Body of pancreas (tissue), 4 donors: Measurements from ENCODE around the gene ZNF577. TPM values are rescaled to one million over a fixed set of nuclear protein-coding genes. Genes with fewer than 3 reads are reported as not detected.
"Not testable (repeated sequence)": the region's sequence is repeated elsewhere in the genome, so short reads cannot be mapped to it uniquely, and the experiment has no call there.

Experiments used
- ATAC-seq: fragments of 150-250 bp; one replicate; pipeline ENCODE4 v1.9.1; 2016
- DNase-seq, 4 donors: peaks; one replicate each; pipeline ENCODE4 v3.0.0-alpha.2; 2019
- H3K27ac ChIP-seq, 4 donors: fragments of 200-600 bp; sonication (generic); 1 replicate in 3 of 4; 2 replicates in 1 of 4; pipeline versions ENCODE4 v1.5.1 to v1.6.1; 2016 to 2019; ENCODE audit warnings: mild to moderate bottlenecking in 1 of 4, mixed read lengths in 1 of 4, moderate library complexity in 1 of 4
- H3K27me3 ChIP-seq, 2 donors: fragments of 200-600 bp; sonication (generic); one replicate each; pipeline ENCODE4 v1.6.0; 2016; ENCODE audit warnings: mild to moderate bottlenecking in 1 of 2
- H3K36me3 ChIP-seq, 2 donors: fragments of 200-600 bp; sonication (generic); replicated peaks in 1 of 2; 2 replicates each; pipeline ENCODE4 v1.5.1; 2016; ENCODE audit warnings: low read depth in 2 of 2; ENCODE audit not compliant: insufficient read depth in 1 of 2
- H3K4me1 ChIP-seq: fragments of 200-600 bp; sonication (generic); one replicate; pipeline ENCODE4 v1.6.0; 2016
- H3K4me3 ChIP-seq, 2 donors: fragments of 200-600 bp; sonication (generic); 1 replicate in 1 of 2; 2 replicates in 1 of 2; pipeline ENCODE4 v1.5.1; 2016 to 2019
- H3K9me3 ChIP-seq, 3 donors: fragments of 200-600 bp; sonication (generic); 1 replicate in 2 of 3; 2 replicates in 1 of 3; pipeline ENCODE4 v1.5.1; 2016
- CTCF ChIP-seq, 7 experiments: fragments of 450-650 bp in 4 of 7; fragments of 200-600 bp in 3 of 7; sonication (generic) in 3 of 7; IDR thresholded peaks; one replicate each; pipeline ENCODE4 v1.5.1; 2016 to 2019; ENCODE audit warnings: antibody characterized with exemption in 7 of 7
- POLR2A ChIP-seq, 3 donors: fragments of 450-650 bp; IDR thresholded peaks; one replicate each; pipeline ENCODE4 v1.6.1; 2016; ENCODE audit warnings: antibody characterized with exemption in 3 of 3, mild to moderate bottlenecking in 2 of 3
- WGBS, 2 donors: methylation state at CpG; one replicate each; pipeline ENCODE4 v1.1.5; 2017; 5-methylcytosine and 5-hydroxymethylcytosine counted together
- intact Hi-C: fragments of 100-400 bp; cut with DNase I; formaldehyde crosslinking; loops from one replicate; pipeline ENCODE4 v1.15.1; 2023
- total RNA-seq, 2 donors: library from RNA; depleted of rRNA; stranded (reverse); fragments of >200 nt; gene quantifications; one replicate each; pipeline ENCODE4 v1.1.0, GENCODE V29; 2016

ZNF577 gene
- total RNA-seq, 2 donors from 2014 or later, result 11.2 to 16.5 TPM

DNA sequence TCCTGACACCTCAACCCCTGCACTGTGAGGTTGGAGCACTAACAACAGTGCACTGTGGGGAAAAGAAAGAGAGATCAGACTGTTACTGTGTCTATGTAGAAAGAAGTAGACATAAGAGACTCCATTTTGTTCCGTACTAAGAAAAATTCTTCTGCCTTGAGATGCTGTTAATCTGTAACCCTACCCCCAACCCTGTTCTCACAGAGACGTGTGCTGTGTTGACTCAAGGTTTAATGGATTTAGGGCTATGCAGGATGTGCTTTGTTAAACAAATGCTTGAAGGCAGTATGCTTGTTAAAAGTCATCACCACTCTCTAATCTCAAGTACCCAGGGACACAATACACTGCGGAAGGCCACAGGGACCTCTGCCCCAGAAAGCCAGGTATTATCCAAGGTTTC is 17.9 kb upstream of the ZNF577 start:
- ATAC-seq, intact Hi-C loops, DNase-seq, H3K4me3 ChIP-seq, H3K36me3 ChIP-seq, H3K27me3 ChIP-seq, H3K27ac ChIP-seq, H3K9me3 ChIP-seq: not testable (repeated sequence)
- H3K4me1 ChIP-seq, result peaks cover 11% of the 10 kb centered on the region
- 59 to 71% methylated on average over 3 of the region's 3 CpGs for WGBS, 2 donors

- Histone ChIP-seq H3K36me3 (no peaks in the 10 kb centered on the region), H3K4me1 (peaks cover 11% of the 10 kb centered on the region), H3K27me3 (no peaks in the 10 kb centered on the region), H3K4me3 (no peak overlapping the region), H3K9me3 (peaks cover 0 to 12% (median 0%) of the 10 kb centered on the region in 3 donors), H3K27ac (no peak overlapping the region)
- TF ChIP-seq POLR2A (IDR thresholded peaks at IDR 0.05), result no peak
- no peak for TF ChIP-seq CTCF (IDR thresholded peaks at IDR 0.05)
- no peak for DNase-seq
- intact Hi-C loops, result no loop called here
- no peak for ATAC-seq
- WGBS, 2 donors, result 34 to 41% methylated on average over 3 of the region's 3 CpGs
Measured at GRCh38 chr19:51905206-51905605, 17.5 kb upstream of the ZNF577 start.

GRCh38 chr19:51904331-51905165 is 16.8 kb upstream of the ZNF577 start, which contains the start of gene ZNF649:
ZNF649 (minus strand) TSS chr19:51905017; CDS start chr19:51900107, 4,910 bp downstream.
- peak within 1 kb of the TSS; percentile 70 to 77 for H3K4me3 ChIP-seq
- peaks cover 0 to 18% (median 0%) of the 10 kb centered on the region in 3 donors for H3K9me3 ChIP-seq
- H3K36me3 ChIP-seq, result peaks cover 0 to 5% of the 10 kb centered on the region in 2 donors
- peak within 1 kb of the TSS; percentile 61 to 87 (median 81) for H3K27ac ChIP-seq
- H3K27me3 ChIP-seq, result no peaks in the 10 kb centered on the region
- peak; percentile 85 to 89 (median 87) for DNase-seq
- H3K4me1 ChIP-seq, result peaks cover 11% of the 10 kb centered on the region
- WGBS, 2 donors, result 0% methylated on average over 30 to 43 of the region's 43 CpGs
- ATAC-seq, result peak; percentile 100
- intact Hi-C loops, result no loop called here
- peak in 2 of 3 donors; percentile 66 to 70 for TF ChIP-seq POLR2A (IDR thresholded peaks at IDR 0.05)
- TF ChIP-seq CTCF (IDR thresholded peaks at IDR 0.05), result peak in 2 of 7 experiments; percentile 1 to 12

DNA sequence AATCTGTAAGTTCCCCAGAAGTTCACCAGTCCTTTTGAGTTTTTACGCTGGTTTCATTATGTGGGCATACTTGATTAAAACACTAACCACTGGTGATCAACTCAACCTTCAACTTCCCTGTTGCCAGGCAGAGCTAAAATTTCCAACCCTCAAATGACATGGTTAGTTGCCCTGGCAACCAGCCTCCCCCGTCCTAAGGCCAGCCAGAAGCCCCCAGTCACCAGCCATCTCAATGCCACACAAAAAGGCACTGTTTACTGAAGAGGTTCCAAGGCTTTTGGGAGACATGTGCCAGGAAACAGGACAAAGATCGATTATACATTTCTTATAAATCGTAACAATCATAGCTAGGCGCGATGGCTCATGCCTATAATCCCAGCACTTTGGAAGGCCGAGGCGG is 15.4 kb upstream of the ZNF577 start:
- Histone ChIP-seq H3K9me3 (peaks cover 0 to 24% (median 0%) of the 10 kb centered on the region in 3 donors), H3K27ac (no peak overlapping the region), H3K4me1 (peaks cover 11% of the 10 kb centered on the region), H3K4me3 (no peak overlapping the region), H3K27me3 (no peaks in the 10 kb centered on the region), H3K36me3 (peaks cover 3 to 18% of the 10 kb centered on the region in 2 donors)
- TF ChIP-seq CTCF (IDR thresholded peaks at IDR 0.05) (no peak), POLR2A (IDR thresholded peaks at IDR 0.05) (no peak)
- 77 to 90% methylated on average over 8 of the region's 8 CpGs for WGBS, 2 donors
- intact Hi-C loops, result no loop called here
- DNase-seq (no peak), ATAC-seq (no peak)

GRCh38 chr19:51901860-51902259 is 14.1 kb upstream of the ZNF577 start:
- DNase-seq (no peak), ATAC-seq (no peak)
- Histone ChIP-seq H3K9me3 (peaks cover 0 to 32% (median 0%) of the 10 kb centered on the region in 3 donors), H3K27ac (no peak overlapping the region), H3K4me1 (peaks cover 11% of the 10 kb centered on the region), H3K36me3 (peaks cover 4 to 22% of the 10 kb centered on the region in 2 donors), H3K4me3 (no peak overlapping the region), H3K27me3 (no peaks in the 10 kb centered on the region)
- TF ChIP-seq POLR2A (IDR thresholded peaks at IDR 0.05) (no peak), CTCF (IDR thresholded peaks at IDR 0.05) (no peak)
- intact Hi-C loops, result no loop called here
- 91 to 96% methylated on average over 4 of the region's 4 CpGs for WGBS, 2 donors
